Spleen (tissue), 11 donors: ENCODE measurements around the gene PRDM16. TPM values are rescaled to one million over a fixed set of nuclear protein-coding genes. Genes with fewer than 3 reads are reported as not detected.

Experiments
- DNase-seq: peaks from one replicate; pipeline ENCODE4 v3.0.0-alpha.2; 2020
- H3K27ac ChIP-seq, 8 donors: fragments of 200-600 bp; sonication (generic) in 7 of 8; 1 replicate in 4 of 8; 2 replicates in 4 of 8; pipeline versions ENCODE4 v1.5.0 to v1.8.0; 2016 to 2021; ENCODE audit warnings: inconsistent platforms in 4 of 8, mild to moderate bottlenecking in 4 of 8, moderate library complexity in 1 of 8
- H3K27me3 ChIP-seq, 7 donors: fragments of 200-600 bp; sonication (generic) in 6 of 7; replicated peaks in 1 of 7; 1 replicate in 4 of 7; 2 replicates in 3 of 7; pipeline versions ENCODE4 v1.5.0 to v1.8.0; 2016 to 2021; ENCODE audit warnings: inconsistent platforms in 3 of 7, mild to moderate bottlenecking in 1 of 7
- H3K36me3 ChIP-seq, 6 donors: fragments of 200-600 bp; sonication (generic) in 5 of 6; 1 replicate in 4 of 6; 2 replicates in 2 of 6; pipeline versions ENCODE4 v1.5.0 to v1.8.0; 2016 to 2021; ENCODE audit warnings: inconsistent platforms in 2 of 6
- H3K4me1 ChIP-seq, 6 donors: fragments of 200-600 bp; sonication (generic) in 5 of 6; 1 replicate in 3 of 6; 2 replicates in 3 of 6; pipeline versions ENCODE4 v1.5.0 to v1.8.0; 2016 to 2021; ENCODE audit warnings: inconsistent platforms in 3 of 6
- H3K4me3 ChIP-seq, 8 donors: fragments of 200-600 bp; sonication (generic) in 7 of 8; 1 replicate in 4 of 8; 2 replicates in 4 of 8; pipeline versions ENCODE4 v1.5.0 to v1.8.0; 2016 to 2021; ENCODE audit warnings: inconsistent platforms in 4 of 8, mild to moderate bottlenecking in 4 of 8, moderate library complexity in 2 of 8
- H3K9me3 ChIP-seq, 8 donors: fragments of 200-600 bp; sonication (generic) in 7 of 8; 1 replicate in 4 of 8; 2 replicates in 4 of 8; pipeline versions ENCODE4 v1.5.0 to v1.8.0; 2016 to 2021; ENCODE audit warnings: inconsistent platforms in 4 of 8
- CTCF ChIP-seq, 11 experiments: fragments of 200-600 bp in 7 of 11; fragments of 450-650 bp in 4 of 11; sonication (generic) in 4 of 11; IDR thresholded peaks in 8 of 11; conservative IDR thresholded peaks in 3 of 11; 1 replicate in 7 of 11; 2 replicates in 4 of 11; pipeline versions ENCODE4 v1.4.0 to v1.8.0; 2016 to 2021; ENCODE audit warnings: antibody characterized with exemption in 11 of 11, inconsistent platforms in 4 of 11, mild to moderate bottlenecking in 1 of 11
- POLR2A ChIP-seq, 3 donors: fragments of 450-650 bp; IDR thresholded peaks; one replicate each; pipeline ENCODE4 v1.5.1; 2017; ENCODE audit warnings: antibody characterized with exemption in 3 of 3, mild to moderate bottlenecking in 1 of 3
- POLR2AphosphoS5 ChIP-seq, 3 donors: sonication (generic); formaldehyde crosslinking; IDR thresholded peaks; one replicate each; pipeline ENCODE4 v1.5.1; 2017; ENCODE audit warnings: antibody characterized with exemption in 3 of 3
- WGBS, 5 donors: extraction: QIAGEN DNeasy Blood & Tissue Kit in 3 of 5; methylation state at CpG; one replicate each; pipeline versions ENCODE4 v1.1.5 to v1.1.7; 2013 to 2018; 5-methylcytosine and 5-hydroxymethylcytosine counted together
- intact Hi-C: fragments of 100-400 bp; cut with DNase I; formaldehyde crosslinking; loops from one replicate; pipeline ENCODE4 v1.15.0; 2023; ENCODE audit warnings: low total_unique reads
- polyA plus RNA-seq, 3 donors: library from polyadenylated mRNA; stranded (reverse); fragments of 200-250 nt; gene quantifications; one replicate each; pipeline ENCODE4 v1.2.1, GENCODE V29; 2013
- total RNA-seq, 7 donors: library from RNA; depleted of rRNA in 3 of 7; stranded (reverse); fragments of >200 nt in 3 of 7; fragmentation: NEBNext Ultra II Directional in 4 of 7; extraction: Animal tissue kit (Norgen Biotek cat#: 25700) in 4 of 7; gene quantifications; one replicate each; pipeline versions ENCODE4 v1.1.0 to v1.2.1, GENCODE V29; 2016 to 2021
- donor health status: healthy with polysubstance abuse.
- donor health status: DM: no; HTN: no; CAD: no; lungs with moderate emphysema.
- donor health status: DM: no; HTN: no; CAD: no.
- donor health status: Bipolar disorder and iron deficiency.
- donor health status: healthy.
- donor health status: DM: no; HTN: no; CAD: no.
- donor health status: DM: yes; HTN: yes; CAD: no.

PRDM16 gene
- total and polyA plus RNA-seq, 10 donors, result 0.43 to 3.2 (median 1.4) TPM

- 64 to 85% (median 79%) methylated on average over 8 to 24 of the region's 24 CpGs for WGBS, 5 donors
- Histone ChIP-seq H3K36me3 (no peaks in the 10 kb centered on the region), H3K9me3 (peaks cover 0 to 13% (median 0%) of the 10 kb centered on the region in 8 donors), H3K27ac (no peak overlapping the region), H3K27me3 (peaks cover 0 to 22% (median 0%) of the 10 kb centered on the region in 7 donors), H3K4me1 (no peaks in the 10 kb centered on the region), H3K4me3 (no peak overlapping the region)
- TF ChIP-seq CTCF (IDR thresholded peaks at IDR 0.05 in 8 of 11, conservative IDR thresholded peaks at IDR 0.05 in 3 of 11), result no peak
- no peak for TF ChIP-seq POLR2A (IDR thresholded peaks at IDR 0.05)
- TF ChIP-seq POLR2AphosphoS5 (IDR thresholded peaks at IDR 0.05), result no peak
- intact Hi-C loops, result no loop called here
- no peak for DNase-seq
Measured at GRCh38 chr1:3105167-3105863, 36.3 kb downstream of the PRDM16 start.

- Histone ChIP-seq H3K4me3 (no peak overlapping the region), H3K9me3 (peaks cover 0 to 13% (median 0%) of the 10 kb centered on the region in 8 donors), H3K36me3 (no peaks in the 10 kb centered on the region), H3K27me3 (peaks cover 0 to 28% (median 0%) of the 10 kb centered on the region in 7 donors), H3K4me1 (no peaks in the 10 kb centered on the region), H3K27ac (no peak overlapping the region)
- no peak for DNase-seq
- 87 to 97% (median 90%) methylated on average over 8 of the region's 8 CpGs for WGBS, 5 donors
- TF ChIP-seq POLR2A (IDR thresholded peaks at IDR 0.05) (no peak), CTCF (IDR thresholded peaks at IDR 0.05 in 8 of 11, conservative IDR thresholded peaks at IDR 0.05 in 3 of 11) (no peak), POLR2AphosphoS5 (IDR thresholded peaks at IDR 0.05) (no peak)
- intact Hi-C loops, result no loop called here
Measured at GRCh38 chr1:3106216-3106615, 37.2 kb downstream of the PRDM16 start.

- WGBS, 5 donors, result 82 to 95% (median 87%) methylated on average over 3 to 7 of the region's 7 CpGs
- TF ChIP-seq CTCF (IDR thresholded peaks at IDR 0.05 in 8 of 11, conservative IDR thresholded peaks at IDR 0.05 in 3 of 11) (no peak), POLR2A (IDR thresholded peaks at IDR 0.05) (no peak), POLR2AphosphoS5 (IDR thresholded peaks at IDR 0.05) (no peak)
- H3K4me1 ChIP-seq, result no peaks in the 10 kb centered on the region
Measured at GRCh38 chr1:3107201-3107600, 38.2 kb downstream of the PRDM16 start.

GRCh38 chr1:3109355-3109754 lies 40.4 kb downstream of the PRDM16 start:
- Histone ChIP-seq H3K4me1 (peaks cover 0 to 13% (median 4%) of the 10 kb centered on the region in 6 donors), H3K27ac (no peak overlapping the region), H3K4me3 (no peak overlapping the region), H3K9me3 (peaks cover 0 to 13% (median 0%) of the 10 kb centered on the region in 8 donors), H3K36me3 (no peaks in the 10 kb centered on the region), H3K27me3 (peaks cover 0 to 19% (median 0%) of the 10 kb centered on the region in 7 donors)
- WGBS, 5 donors, result 61 to 73% (median 72%) methylated on average over 12 of the region's 12 CpGs
- TF ChIP-seq POLR2AphosphoS5 (IDR thresholded peaks at IDR 0.05), result no peak
- TF ChIP-seq CTCF (IDR thresholded peaks at IDR 0.05 in 8 of 11, conservative IDR thresholded peaks at IDR 0.05 in 3 of 11), result no peak
- TF ChIP-seq POLR2A (IDR thresholded peaks at IDR 0.05), result no peak
- intact Hi-C loops, result no loop called here
- no peak for DNase-seq

More at GRCh38 chr1:3107201-3107600, 38.2 kb downstream of the PRDM16 start:
- peaks cover 0 to 13% (median 0%) of the 10 kb centered on the region in 8 donors for H3K9me3 ChIP-seq
- intact Hi-C loops, result no loop called here
- H3K4me3 ChIP-seq, result no peak overlapping the region
- no peak overlapping the region for H3K27ac ChIP-seq
- peaks cover 0 to 28% (median 0%) of the 10 kb centered on the region in 7 donors for H3K27me3 ChIP-seq
- no peak for DNase-seq
- no peaks in the 10 kb centered on the region for H3K36me3 ChIP-seq
